Small intestine (tissue), 7 donors: ENCODE results near the gene ALDH18A1. TPM values are rescaled to one million over a fixed set of nuclear protein-coding genes. Genes with fewer than 3 reads are reported as not detected.

Source experiments
- DNase-seq, 2 donors: peaks; one replicate each; pipeline versions ENCODE4 v3.0.0 to v3.0.0-alpha.2; 2013
- FAIRE-seq: peaks from 2 replicates; lab custom pipeline; 2012; peaks lifted over from hg19 to GRCh38; lab: Jason Lieb, UNC
- H3K27ac ChIP-seq, 3 donors: one replicate each; pipeline ENCODE4 v1.5.1; 2013; ENCODE audit warnings: low read length in 2 of 3, mild to moderate bottlenecking in 2 of 3, control low read depth in 1 of 3, inconsistent platforms in 1 of 3, low read depth in 1 of 3, moderate library complexity in 1 of 3
- H3K27me3 ChIP-seq, 3 donors: one replicate each; pipeline ENCODE4 v1.6.1; 2013; ENCODE audit warnings: low read length in 3 of 3, inconsistent platforms in 1 of 3; ENCODE audit not compliant: control insufficient read depth in 3 of 3, insufficient read depth in 3 of 3
- H3K36me3 ChIP-seq, 3 donors: one replicate each; pipeline ENCODE4 v1.6.1; 2013; ENCODE audit warnings: low read length in 3 of 3, inconsistent platforms in 1 of 3, low read depth in 1 of 3, mild to moderate bottlenecking in 1 of 3, moderate library complexity in 1 of 3; ENCODE audit not compliant: control insufficient read depth in 3 of 3, insufficient read depth in 2 of 3
- H3K4me1 ChIP-seq, 3 donors: one replicate each; pipeline ENCODE4 v1.6.1; 2013; ENCODE audit warnings: low read length in 2 of 3, inconsistent platforms in 1 of 3, low read depth in 1 of 3, mild to moderate bottlenecking in 1 of 3, moderate library complexity in 1 of 3; ENCODE audit not compliant: control insufficient read depth in 3 of 3, insufficient read depth in 2 of 3
- H3K4me3 ChIP-seq, 3 donors: one replicate each; pipeline ENCODE4 v1.5.1; 2013; ENCODE audit warnings: low read length in 3 of 3, control low read depth in 1 of 3, inconsistent platforms in 1 of 3, low read depth in 1 of 3, mild to moderate bottlenecking in 1 of 3, moderate library complexity in 1 of 3
- H3K9me3 ChIP-seq, 2 donors: one replicate each; pipeline ENCODE4 v1.6.1; 2013; ENCODE audit warnings: low read depth in 1 of 2, low read length in 1 of 2; ENCODE audit not compliant: control insufficient read depth in 2 of 2, insufficient read depth in 1 of 2
- WGBS, 3 donors: extraction: QIAGEN DNeasy Blood & Tissue Kit; methylation state at CpG; one replicate each; pipeline ENCODE4 v1.1.7; 2013; 5-methylcytosine and 5-hydroxymethylcytosine counted together
- polyA plus RNA-seq, 4 donors: library from polyadenylated mRNA; stranded (reverse) in 3 of 4; unstranded in 1 of 4; fragments of 200-250 nt in 3 of 4; fragments of 120-200 nt in 1 of 4; gene quantifications; one replicate each; pipeline versions ENCODE4 v1.2.1 to v1.2.3, GENCODE V29; 2013
- donor health status: healthy with polysubstance abuse.
- donor health status: control.
- donor health status: control.
- donor health status: Bipolar disorder and iron deficiency.
- donor health status: healthy.

ALDH18A1 gene
- polyA plus RNA-seq, 4 donors, result 46.5 to 230 (median 70.6) TPM

DNA sequence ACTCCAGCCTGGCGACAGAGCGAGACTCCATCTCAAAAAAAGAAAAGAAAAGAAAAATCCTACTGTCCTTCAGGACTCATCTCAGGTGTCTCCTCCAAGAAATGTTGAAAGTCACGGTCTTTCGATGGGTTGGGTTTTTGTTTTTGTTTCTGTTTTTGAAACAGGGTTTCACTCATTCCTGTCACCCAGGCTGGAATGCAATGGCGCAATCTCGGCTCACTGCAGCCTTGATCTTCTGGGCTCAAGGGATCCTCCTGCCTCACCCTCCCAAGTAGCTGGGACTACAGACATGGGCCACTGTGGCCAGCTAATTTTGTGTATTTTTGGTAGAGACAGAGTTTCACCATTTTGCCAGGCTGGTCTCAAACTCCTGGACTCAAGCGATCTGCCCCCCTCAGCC is 92.2 kb downstream of the ALDH18A1 start:
- Histone ChIP-seq H3K27me3 (no peaks in the 10 kb centered on the region), H3K9me3 (no peaks in the 10 kb centered on the region), H3K4me3 (no peak overlapping the region), H3K36me3 (no peaks in the 10 kb centered on the region), H3K4me1 (peaks cover 0 to 25% (median 2%) of the 10 kb centered on the region in 3 donors), H3K27ac (no peak overlapping the region)
- 95 to 97% (median 97%) methylated on average over 7 of the region's 7 CpGs for WGBS, 3 donors
- no peak for DNase-seq
- no peak for FAIRE-seq

GRCh38 chr10:95562341-95562965 is 94.1 kb downstream of the ALDH18A1 start:
- Histone ChIP-seq H3K27me3 (no peaks in the 10 kb centered on the region), H3K4me3 (no peak overlapping the region), H3K27ac (peak overlapping the region in 2 of 3 donors; percentile 42 to 76), H3K4me1 (peaks cover 0 to 29% (median 2%) of the 10 kb centered on the region in 3 donors), H3K36me3 (no peaks in the 10 kb centered on the region), H3K9me3 (no peaks in the 10 kb centered on the region)
- no peak for FAIRE-seq
- DNase-seq, result peak; percentile 41 to 68
- WGBS, 3 donors, result 20 to 49% (median 34%) methylated on average over 7 of the region's 7 CpGs

- Histone ChIP-seq H3K4me1 (peaks cover 0 to 29% (median 2%) of the 10 kb centered on the region in 3 donors), H3K27ac (peak overlapping the region in 1 of 3 donors; percentile 76), H3K4me3 (peak overlapping the region in 2 of 3 donors; percentile 56 to 81), H3K27me3 (no peaks in the 10 kb centered on the region), H3K36me3 (no peaks in the 10 kb centered on the region), H3K9me3 (no peaks in the 10 kb centered on the region)
- FAIRE-seq (no peak), DNase-seq (no peak)
- 17 to 48% (median 37%) methylated on average over 7 of the region's 7 CpGs for WGBS, 3 donors
Observed at GRCh38 chr10:95561864-95562177, 94.7 kb downstream of the ALDH18A1 start.

GRCh38 chr10:95561177-95561863 is 95.2 kb downstream of the ALDH18A1 start, which contains the start of gene SORBS1:
Gene SORBS1, minus strand, starts transcription at chr10:95561371. Its CDS starts 120,236 bp downstream, at chr10:95441135.
- FAIRE-seq, result no peak

DNA sequence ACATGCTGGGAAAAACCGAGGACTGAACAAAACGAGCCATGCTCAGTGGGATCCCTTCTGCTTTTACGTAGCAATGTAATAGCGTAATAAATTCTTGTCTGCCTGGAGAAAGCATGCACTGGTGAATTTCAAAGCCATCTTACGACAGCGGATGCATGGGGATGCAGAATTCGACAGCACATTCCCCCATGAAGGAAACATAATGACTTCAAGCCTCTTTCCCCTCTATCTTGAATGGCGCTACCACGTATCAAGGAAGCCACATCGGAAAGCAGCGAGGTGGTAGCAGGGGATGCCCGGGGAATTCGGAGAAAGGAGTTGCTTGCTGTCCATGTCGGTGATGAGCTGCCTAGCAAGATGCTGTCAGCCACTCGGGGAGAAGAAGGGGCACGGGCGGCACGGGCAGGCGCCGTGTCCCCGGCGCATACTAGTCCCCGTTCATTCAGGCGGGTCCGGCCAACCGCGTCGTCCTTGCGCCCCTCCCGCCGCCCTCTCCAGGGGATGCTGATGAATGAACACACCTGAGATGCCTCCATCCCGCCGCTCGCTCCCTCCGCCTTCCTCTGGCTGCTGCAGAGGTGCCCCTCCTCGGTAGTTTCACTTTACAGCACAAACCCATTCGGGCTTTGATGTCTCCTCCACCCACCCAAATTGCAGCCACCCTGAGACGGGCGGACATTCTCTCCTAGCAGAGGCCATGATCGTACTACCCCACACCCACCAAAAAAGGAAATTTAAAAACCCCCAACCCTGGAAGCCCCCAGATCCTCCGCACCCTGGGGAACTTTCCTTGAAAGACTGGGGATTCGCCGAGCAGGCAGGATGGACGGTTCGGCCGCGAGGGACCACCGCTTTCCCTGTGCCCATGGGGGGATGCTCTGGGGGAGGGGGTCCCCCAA is 96.0 kb downstream of the ALDH18A1 start:
- Histone ChIP-seq H3K27ac (peak overlapping the region; percentile 61 to 84 (median 82)), H3K27me3 (no peaks in the 10 kb centered on the region), H3K36me3 (no peaks in the 10 kb centered on the region), H3K9me3 (no peaks in the 10 kb centered on the region), H3K4me1 (peaks cover 0 to 29% (median 2%) of the 10 kb centered on the region in 3 donors), H3K4me3 (peak overlapping the region; percentile 70 to 98 (median 81))
- DNase-seq (peak; percentile 57 to 77), FAIRE-seq (no peak)
- WGBS, 3 donors, result 2 to 5% (median 4%) methylated on average over 44 to 48 of the region's 48 CpGs

More at GRCh38 chr10:95561177-95561863, 95.2 kb downstream of the ALDH18A1 start, which contains the start of gene SORBS1:
- H3K4me1 ChIP-seq, result peaks cover 0 to 29% (median 2%) of the 10 kb centered on the region in 3 donors
- peak; percentile 96 to 98 for DNase-seq
- peak within 1 kb of the TSS; percentile 61 to 84 (median 82) for H3K27ac ChIP-seq
- no peaks in the 10 kb centered on the region for H3K36me3 ChIP-seq
- H3K27me3 ChIP-seq, result no peaks in the 10 kb centered on the region
- H3K4me3 ChIP-seq, result peak within 1 kb of the TSS; percentile 70 to 98 (median 81)
- WGBS, 3 donors, result 1% methylated on average over 68 to 77 of the region's 77 CpGs
- no peaks in the 10 kb centered on the region for H3K9me3 ChIP-seq

DNA sequence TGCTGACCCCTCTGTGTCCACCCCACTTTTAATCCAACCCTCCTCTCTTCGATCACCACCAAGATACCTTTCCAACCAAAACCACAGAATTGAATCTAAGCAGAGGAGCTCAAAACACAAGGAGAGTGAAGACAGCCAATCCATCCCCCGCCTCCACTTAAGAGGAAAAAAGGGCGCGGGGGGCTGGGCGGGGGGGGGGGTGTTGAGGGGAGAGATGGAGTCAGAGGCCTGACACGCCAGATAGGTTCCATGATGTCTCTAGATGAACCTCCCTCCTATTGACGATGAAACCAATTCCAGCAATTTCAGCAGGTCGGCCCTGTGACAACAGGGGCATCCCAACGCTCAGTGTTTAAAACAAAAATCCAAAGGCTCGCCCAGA is 96.6 kb downstream of the ALDH18A1 start:
- H3K9me3 ChIP-seq, result no peaks in the 10 kb centered on the region
- peak overlapping the region in 1 of 3 donors; percentile 84 for H3K27ac ChIP-seq
- whole genome bisulfite sequencing, 3 donors, result 33 to 49% (median 47%) methylated on average over 6 to 10 of the region's 10 CpGs
- no peak for DNase-seq
- H3K4me1 ChIP-seq, result peaks cover 0 to 29% (median 2%) of the 10 kb centered on the region in 3 donors
- H3K27me3 ChIP-seq, result no peaks in the 10 kb centered on the region
- peaks cover 0 to 2% (median 0%) of the 10 kb centered on the region in 3 donors for H3K36me3 ChIP-seq
- no peak for FAIRE-seq
- H3K4me3 ChIP-seq, result peak overlapping the region in 2 of 3 donors; percentile 81 to 98

GRCh38 chr10:95559471-95559870 is 97.0 kb downstream of the ALDH18A1 start:
- Histone ChIP-seq H3K4me1 (peaks cover 0 to 29% (median 2%) of the 10 kb centered on the region in 3 donors), H3K27me3 (no peaks in the 10 kb centered on the region), H3K9me3 (no peaks in the 10 kb centered on the region), H3K27ac (peak overlapping the region in 2 of 3 donors; percentile 5 to 22), H3K36me3 (peaks cover 0 to 2% (median 0%) of the 10 kb centered on the region in 3 donors), H3K4me3 (peak overlapping the region in 1 of 3 donors; percentile 98)
- FAIRE-seq (no peak), DNase-seq (no peak)
- 44 to 57% (median 49%) methylated on average over 4 of the region's 4 CpGs for WGBS, 3 donors
